ENCODE measurements around the gene ARID3A.

ARID3A gene

GRCh38 chr19:961866-962620 lies 36.2 kb downstream of the ARID3A start:
- Histone ChIP-seq H3K4me1 (ENCODE audit: insufficient read depth, low read length, poor library complexity, severe bottlenecking) (no peaks in the 10 kb centered on the region), H4K20me1 (ENCODE audit: insufficient read depth, low read length, poor library complexity, severe bottlenecking) (no peaks in the 10 kb centered on the region), H3K4me2 (ENCODE audit: low read depth, low read length, poor library complexity, severe bottlenecking) (no peak overlapping the region), H3K79me2 (ENCODE audit: insufficient read depth, low read length) (no peaks in the 10 kb centered on the region), H2AFZ (ENCODE audit: low read length) (no peak overlapping the region), H3K9me2 (replicated peaks; ENCODE audit: low read depth, low read length) (no peaks in the 10 kb centered on the region), H3K36me3 (ENCODE audit: insufficient read depth, low read length) (peaks cover 34% of the 10 kb centered on the region; the same call in 1 of the 2 replicates), H3K4me3 (ENCODE audit: low read length, poor library complexity, severe bottlenecking) (no peak overlapping the region), H3K9me3 (ENCODE audit: insufficient read depth, low read depth, low read length) (no peaks in the 10 kb centered on the region), H3F3A (ENCODE audit: low read depth) (no peaks in the 10 kb centered on the region), H3K9ac (ENCODE audit: low read depth, low read length, poor library complexity, severe bottlenecking) (no peak overlapping the region), H3K27me3 (ENCODE audit: insufficient read depth, low read length, poor library complexity, severe bottlenecking) (no peaks in the 10 kb centered on the region)
- no peak for TF ChIP-seq EZH2phosphoT487 (IDR thresholded peaks at IDR 0.05; ENCODE audit: borderline replicate concordance)
- no peak for TF ChIP-seq CTCF (conservative IDR thresholded peaks at IDR 0.05; ENCODE audit: low read length)

- TF ChIP-seq EZH2phosphoT487 (IDR thresholded peaks at IDR 0.05; ENCODE audit: borderline replicate concordance) = no peak
- no peak for TF ChIP-seq CTCF (conservative IDR thresholded peaks at IDR 0.05; ENCODE audit: low read length)
- H3K9me2 ChIP-seq (replicated peaks; ENCODE audit: low read depth, low read length) = no peaks in the 10 kb centered on the region
- no peak overlapping the region for H3K4me2 ChIP-seq (ENCODE audit: low read depth, low read length, poor library complexity, severe bottlenecking)
- H3K27me3 ChIP-seq (ENCODE audit: insufficient read depth, low read length, poor library complexity, severe bottlenecking) = no peaks in the 10 kb centered on the region
- peaks cover 39% of the 10 kb centered on the region; the same call in 1 of the 2 replicates for H3K36me3 ChIP-seq (ENCODE audit: insufficient read depth, low read length)
- no peaks in the 10 kb centered on the region for H3K4me1 ChIP-seq (ENCODE audit: insufficient read depth, low read length, poor library complexity, severe bottlenecking)
- no peaks in the 10 kb centered on the region for H3F3A ChIP-seq (ENCODE audit: low read depth)
- H3K4me3 ChIP-seq (ENCODE audit: low read length, poor library complexity, severe bottlenecking) = no peak overlapping the region
- H3K9me3 ChIP-seq (ENCODE audit: insufficient read depth, low read depth, low read length) = no peaks in the 10 kb centered on the region
- H2AFZ ChIP-seq (ENCODE audit: low read length) = no peak overlapping the region
- no peak overlapping the region for H3K9ac ChIP-seq (ENCODE audit: low read depth, low read length, poor library complexity, severe bottlenecking)
- H4K20me1 ChIP-seq (ENCODE audit: insufficient read depth, low read length, poor library complexity, severe bottlenecking) = no peaks in the 10 kb centered on the region
- H3K79me2 ChIP-seq (ENCODE audit: insufficient read depth, low read length) = no peaks in the 10 kb centered on the region
These were observed 37.0 kb downstream of the ARID3A start for GRCh38 chr19:962683-963400.

GRCh38 chr19:963486-963951 lies 37.7 kb downstream of the ARID3A start:
- H3K27me3 ChIP-seq (ENCODE audit: insufficient read depth, low read length, poor library complexity, severe bottlenecking) = no peaks in the 10 kb centered on the region
- H3K4me2 ChIP-seq (ENCODE audit: low read depth, low read length, poor library complexity, severe bottlenecking) = no peak overlapping the region
- no peaks in the 10 kb centered on the region for H3K4me1 ChIP-seq (ENCODE audit: insufficient read depth, low read length, poor library complexity, severe bottlenecking)
- H3K79me2 ChIP-seq (ENCODE audit: insufficient read depth, low read length) = no peaks in the 10 kb centered on the region
- no peaks in the 10 kb centered on the region for H3K9me2 ChIP-seq (replicated peaks; ENCODE audit: low read depth, low read length)
- H3K36me3 ChIP-seq (ENCODE audit: insufficient read depth, low read length) = peaks cover 42% of the 10 kb centered on the region; the same call in 1 of the 2 replicates
- TF ChIP-seq EZH2phosphoT487 (IDR thresholded peaks at IDR 0.05; ENCODE audit: borderline replicate concordance) (no peak), CTCF (conservative IDR thresholded peaks at IDR 0.05; ENCODE audit: low read length) (no peak)
- no peaks in the 10 kb centered on the region for H3F3A ChIP-seq (ENCODE audit: low read depth)
- no peak overlapping the region for H2AFZ ChIP-seq (ENCODE audit: low read length)
- H3K9ac ChIP-seq (ENCODE audit: low read depth, low read length, poor library complexity, severe bottlenecking) = no peak overlapping the region
- H3K4me3 ChIP-seq (ENCODE audit: low read length, poor library complexity, severe bottlenecking) = no peak overlapping the region
- H4K20me1 ChIP-seq (ENCODE audit: insufficient read depth, low read length, poor library complexity, severe bottlenecking) = no peaks in the 10 kb centered on the region
- no peaks in the 10 kb centered on the region for H3K9me3 ChIP-seq (ENCODE audit: insufficient read depth, low read depth, low read length)

Measured in Loucy (cell line).